ENCODE results near the gene NAA50. TPM values are rescaled to one million over a fixed set of nuclear protein-coding genes. Genes with fewer than 3 reads are reported as not detected.

The NAA50 gene
- total and polyA plus RNA-seq, 2 of the 13 experiments (the other 11 are each of a cell fraction or from before 2014, with no cell fraction given) = 30.2 to 233 TPM

DNA sequence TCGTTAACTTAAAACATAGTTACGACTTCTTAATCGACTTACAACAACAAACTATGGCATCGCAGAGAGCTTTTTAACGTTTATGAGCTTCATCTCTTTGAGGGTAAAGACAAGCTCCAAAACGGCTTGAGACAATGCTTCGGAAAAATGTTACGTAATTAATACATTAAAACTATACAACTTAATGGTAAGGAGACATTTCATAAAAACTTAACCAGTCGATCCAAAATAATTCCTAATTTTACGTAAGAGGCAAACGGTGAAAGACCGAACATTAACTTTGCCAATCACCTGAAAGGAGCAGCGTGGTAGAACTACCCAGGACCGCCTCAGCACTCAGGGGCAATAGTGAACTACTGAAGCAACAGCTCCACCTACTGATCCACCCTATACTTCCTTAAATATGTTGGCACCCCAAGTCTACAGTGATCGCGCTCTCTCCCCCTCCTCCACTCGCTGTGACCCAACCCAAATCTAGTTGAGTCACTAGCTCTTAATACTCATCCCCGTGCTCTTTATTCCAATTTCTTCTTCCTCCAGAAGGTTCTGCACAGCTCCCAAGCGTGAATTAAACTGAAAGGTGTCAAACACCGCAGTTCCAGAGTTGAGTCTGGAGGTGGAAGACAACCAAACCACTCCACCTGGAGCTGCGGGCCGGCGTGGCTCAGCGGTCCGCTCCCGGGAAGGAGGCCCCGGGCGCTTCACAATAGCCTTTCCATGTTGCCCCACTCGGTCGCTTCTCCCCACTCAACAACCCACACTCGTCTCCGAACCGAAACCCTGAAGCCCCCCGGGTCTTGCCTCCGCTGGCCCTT, 901 bp downstream of the NAA50 start (continued):
- TF ChIP-seq, protein P1, sequence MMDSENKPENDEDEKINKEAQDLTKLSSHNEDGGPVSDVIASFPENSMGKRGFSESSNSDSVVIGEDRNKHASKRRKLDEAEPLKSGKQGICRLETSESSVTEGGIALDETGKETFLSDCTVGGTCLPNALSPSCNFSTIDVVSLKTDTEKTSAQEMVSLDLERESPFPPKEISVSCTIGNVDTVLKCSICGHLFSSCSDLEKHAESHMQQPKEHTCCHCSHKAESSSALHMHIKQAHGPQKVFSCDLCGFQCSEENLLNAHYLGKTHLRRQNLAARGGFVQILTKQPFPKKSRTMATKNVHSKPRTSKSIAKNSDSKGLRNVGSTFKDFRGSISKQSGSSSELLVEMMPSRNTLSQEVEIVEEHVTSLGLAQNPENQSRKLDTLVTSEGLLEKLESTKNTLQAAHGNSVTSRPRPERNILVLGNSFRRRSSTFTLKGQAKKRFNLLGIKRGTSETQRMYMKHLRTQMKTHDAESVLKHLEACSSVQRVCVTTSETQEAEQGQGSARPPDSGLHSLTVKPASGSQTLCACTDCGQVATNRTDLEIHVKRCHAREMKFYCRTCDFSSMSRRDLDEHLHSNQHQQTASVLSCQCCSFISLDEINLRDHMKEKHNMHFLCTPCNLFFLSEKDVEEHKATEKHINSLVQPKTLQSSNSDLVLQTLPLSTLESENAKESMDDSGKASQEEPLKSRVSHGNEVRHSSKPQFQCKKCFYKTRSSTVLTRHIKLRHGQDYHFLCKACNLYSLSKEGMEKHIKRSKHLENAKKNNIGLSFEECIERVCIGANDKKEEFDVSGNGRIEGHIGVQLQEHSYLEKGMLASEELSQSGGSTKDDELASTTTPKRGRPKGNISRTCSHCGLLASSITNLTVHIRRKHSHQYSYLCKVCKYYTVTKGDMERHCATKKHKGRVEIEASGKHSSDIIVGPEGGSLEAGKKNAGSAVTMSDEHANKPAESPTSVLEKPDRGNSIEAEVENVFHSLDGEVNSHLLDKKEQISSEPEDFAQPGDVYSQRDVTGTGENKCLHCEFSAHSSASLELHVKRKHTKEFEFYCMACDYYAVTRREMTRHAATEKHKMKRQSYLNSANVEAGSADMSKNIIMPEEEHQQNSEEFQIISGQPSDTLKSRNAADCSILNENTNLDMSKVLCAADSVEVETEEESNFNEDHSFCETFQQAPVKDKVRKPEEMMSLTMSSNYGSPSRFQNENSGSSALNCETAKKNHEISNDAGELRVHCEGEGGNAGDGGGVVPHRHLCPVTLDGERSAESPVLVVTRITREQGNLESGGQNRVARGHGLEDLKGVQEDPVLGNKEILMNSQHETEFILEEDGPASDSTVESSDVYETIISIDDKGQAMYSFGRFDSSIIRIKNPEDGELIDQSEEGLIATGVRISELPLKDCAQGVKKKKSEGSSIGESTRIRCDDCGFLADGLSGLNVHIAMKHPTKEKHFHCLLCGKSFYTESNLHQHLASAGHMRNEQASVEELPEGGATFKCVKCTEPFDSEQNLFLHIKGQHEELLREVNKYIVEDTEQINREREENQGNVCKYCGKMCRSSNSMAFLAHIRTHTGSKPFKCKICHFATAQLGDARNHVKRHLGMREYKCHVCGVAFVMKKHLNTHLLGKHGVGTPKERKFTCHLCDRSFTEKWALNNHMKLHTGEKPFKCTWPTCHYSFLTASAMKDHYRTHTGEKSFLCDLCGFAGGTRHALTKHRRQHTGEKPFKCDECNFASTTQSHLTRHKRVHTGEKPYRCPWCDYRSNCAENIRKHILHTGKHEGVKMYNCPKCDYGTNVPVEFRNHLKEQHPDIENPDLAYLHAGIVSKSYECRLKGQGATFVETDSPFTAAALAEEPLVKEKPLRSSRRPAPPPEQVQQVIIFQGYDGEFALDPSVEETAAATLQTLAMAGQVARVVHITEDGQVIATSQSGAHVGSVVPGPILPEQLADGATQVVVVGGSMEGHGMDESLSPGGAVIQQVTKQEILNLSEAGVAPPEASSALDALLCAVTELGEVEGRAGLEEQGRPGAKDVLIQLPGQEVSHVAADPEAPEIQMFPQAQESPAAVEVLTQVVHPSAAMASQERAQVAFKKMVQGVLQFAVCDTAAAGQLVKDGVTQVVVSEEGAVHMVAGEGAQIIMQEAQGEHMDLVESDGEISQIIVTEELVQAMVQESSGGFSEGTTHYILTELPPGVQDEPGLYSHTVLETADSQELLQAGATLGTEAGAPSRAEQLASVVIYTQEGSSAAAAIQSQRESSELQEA (CRISPR knock-in tag; IDR thresholded peaks at IDR 0.05; ENCODE audit: not compliant biosample characterization) = peak; percentile 19
- TF ChIP-seq TCF7 (IDR thresholded peaks at IDR 0.05; ENCODE audit: low read depth) (no peak), KLF13 (CRISPR knock-in tag; IDR thresholded peaks at IDR 0.05) (no peak), ZNF614 (CRISPR knock-in tag; IDR thresholded peaks at IDR 0.05; ENCODE audit: borderline replicate concordance) (no peak), MAF1 (CRISPR knock-in tag; IDR thresholded peaks at IDR 0.05; ENCODE audit: borderline replicate concordance) (0 out of 2 replicates have a peak, but pooled peaks have one; percentile 17), PPARG (CRISPR knock-in tag; conservative IDR thresholded peaks at IDR 0.05) (0 out of 2 replicates have a peak, but pooled peaks have one; percentile 19), ZNF292 (CRISPR knock-in tag; IDR thresholded peaks at IDR 0.05; ENCODE audit: borderline replicate concordance, low read depth) (0 out of 2 replicates have a peak, but pooled peaks have one; percentile 12), RARA (CRISPR knock-in tag; IDR thresholded peaks at IDR 0.05) (no peak), FOXO1 (CRISPR knock-in tag; IDR thresholded peaks at IDR 0.05) (no peak), NFIB (CRISPR knock-in tag; IDR thresholded peaks at IDR 0.05; ENCODE audit: borderline replicate concordance) (no peak), HNRNPL (IDR thresholded peaks at IDR 0.05; ENCODE audit: low read depth, low read length) (no peak)
- TF ChIP-seq, protein P2, sequence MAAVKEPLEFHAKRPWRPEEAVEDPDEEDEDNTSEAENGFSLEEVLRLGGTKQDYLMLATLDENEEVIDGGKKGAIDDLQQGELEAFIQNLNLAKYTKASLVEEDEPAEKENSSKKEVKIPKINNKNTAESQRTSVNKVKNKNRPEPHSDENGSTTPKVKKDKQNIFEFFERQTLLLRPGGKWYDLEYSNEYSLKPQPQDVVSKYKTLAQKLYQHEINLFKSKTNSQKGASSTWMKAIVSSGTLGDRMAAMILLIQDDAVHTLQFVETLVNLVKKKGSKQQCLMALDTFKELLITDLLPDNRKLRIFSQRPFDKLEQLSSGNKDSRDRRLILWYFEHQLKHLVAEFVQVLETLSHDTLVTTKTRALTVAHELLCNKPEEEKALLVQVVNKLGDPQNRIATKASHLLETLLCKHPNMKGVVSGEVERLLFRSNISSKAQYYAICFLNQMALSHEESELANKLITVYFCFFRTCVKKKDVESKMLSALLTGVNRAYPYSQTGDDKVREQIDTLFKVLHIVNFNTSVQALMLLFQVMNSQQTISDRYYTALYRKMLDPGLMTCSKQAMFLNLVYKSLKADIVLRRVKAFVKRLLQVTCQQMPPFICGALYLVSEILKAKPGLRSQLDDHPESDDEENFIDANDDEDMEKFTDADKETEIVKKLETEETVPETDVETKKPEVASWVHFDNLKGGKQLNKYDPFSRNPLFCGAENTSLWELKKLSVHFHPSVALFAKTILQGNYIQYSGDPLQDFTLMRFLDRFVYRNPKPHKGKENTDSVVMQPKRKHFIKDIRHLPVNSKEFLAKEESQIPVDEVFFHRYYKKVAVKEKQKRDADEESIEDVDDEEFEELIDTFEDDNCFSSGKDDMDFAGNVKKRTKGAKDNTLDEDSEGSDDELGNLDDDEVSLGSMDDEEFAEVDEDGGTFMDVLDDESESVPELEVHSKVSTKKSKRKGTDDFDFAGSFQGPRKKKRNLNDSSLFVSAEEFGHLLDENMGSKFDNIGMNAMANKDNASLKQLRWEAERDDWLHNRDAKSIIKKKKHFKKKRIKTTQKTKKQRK (IDR thresholded peaks at IDR 0.05; ENCODE audit: low read length) = no peak
- TF ChIP-seq, protein P3, sequence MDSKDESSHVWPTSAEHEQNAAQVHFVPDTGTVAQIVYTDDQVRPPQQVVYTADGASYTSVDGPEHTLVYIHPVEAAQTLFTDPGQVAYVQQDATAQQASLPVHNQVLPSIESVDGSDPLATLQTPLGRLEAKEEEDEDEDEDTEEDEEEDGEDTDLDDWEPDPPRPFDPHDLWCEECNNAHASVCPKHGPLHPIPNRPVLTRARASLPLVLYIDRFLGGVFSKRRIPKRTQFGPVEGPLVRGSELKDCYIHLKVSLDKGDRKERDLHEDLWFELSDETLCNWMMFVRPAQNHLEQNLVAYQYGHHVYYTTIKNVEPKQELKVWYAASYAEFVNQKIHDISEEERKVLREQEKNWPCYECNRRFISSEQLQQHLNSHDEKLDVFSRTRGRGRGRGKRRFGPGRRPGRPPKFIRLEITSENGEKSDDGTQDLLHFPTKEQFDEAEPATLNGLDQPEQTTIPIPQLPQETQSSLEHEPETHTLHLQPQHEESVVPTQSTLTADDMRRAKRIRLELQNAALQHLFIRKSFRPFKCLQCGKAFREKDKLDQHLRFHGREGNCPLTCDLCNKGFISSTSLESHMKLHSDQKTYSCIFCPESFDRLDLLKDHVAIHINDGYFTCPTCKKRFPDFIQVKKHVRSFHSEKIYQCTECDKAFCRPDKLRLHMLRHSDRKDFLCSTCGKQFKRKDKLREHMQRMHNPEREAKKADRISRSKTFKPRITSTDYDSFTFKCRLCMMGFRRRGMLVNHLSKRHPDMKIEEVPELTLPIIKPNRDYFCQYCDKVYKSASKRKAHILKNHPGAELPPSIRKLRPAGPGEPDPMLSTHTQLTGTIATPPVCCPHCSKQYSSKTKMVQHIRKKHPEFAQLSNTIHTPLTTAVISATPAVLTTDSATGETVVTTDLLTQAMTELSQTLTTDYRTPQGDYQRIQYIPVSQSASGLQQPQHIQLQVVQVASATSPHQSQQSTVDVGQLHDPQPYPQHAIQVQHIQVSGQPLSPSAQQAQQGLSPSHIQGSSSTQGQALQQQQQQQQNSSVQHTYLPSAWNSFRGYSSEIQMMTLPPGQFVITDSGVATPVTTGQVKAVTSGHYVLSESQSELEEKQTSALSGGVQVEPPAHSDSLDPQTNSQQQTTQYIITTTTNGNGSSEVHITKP (CRISPR knock-in tag; IDR thresholded peaks at IDR 0.05; ENCODE audit: low read depth) = 0 out of 2 replicates have a peak, but pooled peaks have one; percentile 51

All from HepG2 (cell line).